T-helper 2 cell treated with Interferon-gamma antibody and Interleukin-4, amounts not matched to agents 5 μg/mL and 100 μg/mL, for 36 hours (primary cell): Measurements from ENCODE around the gene CACNA2D1.
"Not testable (repeated sequence)": the region's sequence is repeated elsewhere in the genome, so short reads cannot be mapped to it uniquely, and the experiment has no call there.

Source experiments
- DNase-seq: peaks from one replicate; pipeline ENCODE4 v3.0.0; 2021; ENCODE audit warnings: low spot score
- H3K27ac Mint-ChIP-seq: one replicate; pipeline ENCODE4 v1.8.0; 2021; ENCODE audit warnings: mild to moderate bottlenecking, mixed read lengths
- H3K27me3 Mint-ChIP-seq: one replicate; pipeline ENCODE4 v1.8.0; 2021; ENCODE audit warnings: low read depth, mixed read lengths
- H3K36me3 Mint-ChIP-seq: one replicate; pipeline ENCODE4 v1.8.0; 2021; ENCODE audit warnings: low read depth, mixed read lengths
- H3K4me1 Mint-ChIP-seq: one replicate; pipeline ENCODE4 v1.8.0; 2021; ENCODE audit warnings: low read depth, mixed read lengths
- H3K4me3 Mint-ChIP-seq: one replicate; pipeline ENCODE4 v1.8.0; 2022; ENCODE audit warnings: mild to moderate bottlenecking, moderate library complexity, mixed read lengths
- H3K9me3 Mint-ChIP-seq: one replicate; pipeline ENCODE4 v1.8.0; 2021; ENCODE audit warnings: mixed read lengths

CACNA2D1 gene

DNA sequence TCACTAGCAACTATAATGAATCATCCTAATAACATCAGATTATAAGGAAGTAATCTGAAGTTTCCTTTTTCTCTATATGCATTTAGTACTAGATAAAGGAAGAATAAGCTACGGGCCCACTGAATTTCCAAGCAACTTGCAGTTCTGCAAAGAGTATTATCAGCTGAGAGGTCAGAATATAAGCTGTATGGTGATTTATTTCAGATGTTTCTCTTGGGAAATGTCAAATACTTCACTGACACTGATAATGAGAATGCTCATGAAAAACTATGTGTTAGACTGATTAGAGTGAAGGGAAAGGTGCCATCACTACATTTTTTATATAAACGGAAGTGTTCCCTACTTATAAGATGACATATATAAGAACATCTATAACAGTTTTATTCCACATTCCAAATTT lies 422.5 kb downstream of the CACNA2D1 start:
- H3K27me3 Mint-ChIP-seq = no peaks in the 10 kb centered on the region
- H3K4me1 Mint-ChIP-seq = no peaks in the 10 kb centered on the region
- no peak overlapping the region for H3K27ac Mint-ChIP-seq
- no peaks in the 10 kb centered on the region for H3K9me3 Mint-ChIP-seq
- no peak overlapping the region for H3K4me3 Mint-ChIP-seq
- DNase-seq = no peak
- no peaks in the 10 kb centered on the region for H3K36me3 Mint-ChIP-seq

DNA sequence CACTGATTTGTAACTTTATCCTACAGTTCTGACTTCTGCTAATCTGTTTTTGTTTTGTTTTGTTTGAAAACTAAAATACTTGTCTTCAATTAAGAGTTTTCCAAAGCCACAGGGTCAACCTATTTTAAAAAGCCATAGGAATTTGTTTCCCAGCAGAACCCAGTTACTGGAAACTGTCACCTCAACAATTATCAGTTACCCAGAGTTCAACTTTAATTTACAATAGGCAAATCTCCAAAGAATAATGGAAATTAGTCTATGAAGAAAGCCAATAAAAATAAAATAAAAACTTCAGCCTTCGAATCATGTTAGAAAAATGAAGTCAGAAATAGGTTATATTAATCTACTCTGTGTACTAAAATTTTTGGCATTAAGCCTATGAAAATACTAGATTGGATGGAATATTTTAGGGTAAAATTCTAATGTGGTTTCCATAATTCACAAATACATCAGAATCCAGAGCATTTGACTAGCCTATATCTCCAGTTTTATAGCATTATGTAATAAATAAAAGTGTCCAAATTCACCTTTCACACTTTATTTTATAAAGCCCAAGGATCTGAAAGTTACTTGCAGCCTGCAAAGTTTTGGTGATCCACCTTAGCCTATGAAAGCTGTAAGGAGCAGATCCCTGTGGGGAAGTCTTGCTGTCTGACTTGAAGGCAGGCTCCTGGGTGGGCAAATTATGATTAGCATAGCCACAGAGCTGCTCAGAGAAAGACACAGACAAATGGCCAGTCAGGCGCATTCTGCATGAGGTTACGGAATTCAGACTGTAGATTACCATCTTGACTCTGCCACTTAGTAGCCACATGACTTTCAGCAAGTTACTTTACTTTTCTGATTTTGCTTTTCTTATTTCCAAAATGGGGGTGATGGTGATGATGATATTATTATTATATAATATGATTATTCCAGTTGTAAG lies 423.8 kb downstream of the CACNA2D1 start:
- no peaks in the 10 kb centered on the region for H3K4me1 Mint-ChIP-seq
- DNase-seq = no peak
- no peak overlapping the region for H3K27ac Mint-ChIP-seq
- H3K27me3 Mint-ChIP-seq = no peaks in the 10 kb centered on the region
- H3K36me3 Mint-ChIP-seq = no peaks in the 10 kb centered on the region
- H3K4me3 Mint-ChIP-seq = no peak overlapping the region
- no peaks in the 10 kb centered on the region for H3K9me3 Mint-ChIP-seq

DNA sequence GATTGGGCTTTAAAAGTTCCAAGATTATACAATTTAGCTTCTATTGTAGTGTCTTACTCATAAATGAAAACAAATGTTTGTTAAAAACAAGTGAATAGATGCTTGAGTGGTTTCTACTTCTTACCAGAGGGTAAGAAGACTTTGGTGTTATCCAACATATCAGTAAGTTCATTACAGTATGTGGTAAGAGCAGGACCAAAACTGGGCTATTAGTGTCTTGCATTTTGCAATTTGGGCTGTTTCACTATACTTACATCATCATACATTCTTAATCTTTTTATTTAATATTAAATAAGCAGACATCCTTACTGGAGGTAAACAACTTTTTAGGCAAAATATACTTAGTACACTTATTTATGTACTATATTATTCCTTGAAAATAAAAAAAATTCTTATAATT lies 425.4 kb downstream of the CACNA2D1 start:
- Mint-ChIP-seq H3K4me1 (no peaks in the 10 kb centered on the region), H3K4me3 (no peak overlapping the region), H3K9me3 (no peaks in the 10 kb centered on the region), H3K27me3 (no peaks in the 10 kb centered on the region), H3K27ac (no peak overlapping the region), H3K36me3 (no peaks in the 10 kb centered on the region)
- DNase-seq = no peak

DNA sequence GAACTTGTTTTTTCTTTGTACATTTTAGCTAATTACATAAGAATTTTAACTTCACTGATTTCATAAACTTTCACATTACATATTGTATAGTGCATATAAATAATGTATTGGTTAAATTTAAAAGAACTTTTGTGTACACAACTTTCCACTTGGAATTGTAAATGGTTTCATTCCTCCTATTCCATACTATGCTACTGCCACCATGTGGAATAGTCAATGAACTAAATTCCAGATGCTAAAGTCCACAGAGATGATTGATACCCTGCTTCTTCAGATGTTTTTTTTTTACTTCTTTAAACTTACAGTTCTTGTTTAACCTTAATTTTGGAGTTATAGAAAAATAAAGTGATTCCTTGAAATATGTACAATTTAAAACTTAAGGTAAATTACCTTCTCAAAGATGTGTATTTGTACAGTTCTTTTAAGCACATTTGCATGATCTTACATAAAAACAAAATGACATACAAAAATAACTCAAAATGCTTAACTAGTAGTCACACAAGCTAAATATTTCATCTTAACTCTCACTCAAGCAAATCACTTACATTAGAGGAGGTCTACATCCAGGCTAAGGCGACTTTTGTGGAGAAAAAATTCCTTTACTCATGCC lies 426.1 kb downstream of the CACNA2D1 start:
- Mint-ChIP-seq H3K4me3 (no peak overlapping the region), H3K27me3 (no peaks in the 10 kb centered on the region), H3K27ac (no peak overlapping the region), H3K4me1 (no peaks in the 10 kb centered on the region), H3K9me3 (no peaks in the 10 kb centered on the region), H3K36me3 (no peaks in the 10 kb centered on the region)
- DNase-seq = no peak

GRCh38 chr7:82015751-82016150 lies 427.8 kb downstream of the CACNA2D1 start:
- Mint-ChIP-seq H3K9me3 (no peaks in the 10 kb centered on the region), H3K27me3 (no peaks in the 10 kb centered on the region), H3K4me3 (no peak overlapping the region), H3K4me1 (no peaks in the 10 kb centered on the region), H3K36me3 (no peaks in the 10 kb centered on the region), H3K27ac (no peak overlapping the region)
- no peak for DNase-seq

GRCh38 chr7:82014574-82014973 lies 429.0 kb downstream of the CACNA2D1 start:
- H3K9me3 Mint-ChIP-seq, H3K27me3 Mint-ChIP-seq, H3K27ac Mint-ChIP-seq, DNase-seq, H3K36me3 Mint-ChIP-seq, H3K4me3 Mint-ChIP-seq, H3K4me1 Mint-ChIP-seq: not testable (repeated sequence)

DNA sequence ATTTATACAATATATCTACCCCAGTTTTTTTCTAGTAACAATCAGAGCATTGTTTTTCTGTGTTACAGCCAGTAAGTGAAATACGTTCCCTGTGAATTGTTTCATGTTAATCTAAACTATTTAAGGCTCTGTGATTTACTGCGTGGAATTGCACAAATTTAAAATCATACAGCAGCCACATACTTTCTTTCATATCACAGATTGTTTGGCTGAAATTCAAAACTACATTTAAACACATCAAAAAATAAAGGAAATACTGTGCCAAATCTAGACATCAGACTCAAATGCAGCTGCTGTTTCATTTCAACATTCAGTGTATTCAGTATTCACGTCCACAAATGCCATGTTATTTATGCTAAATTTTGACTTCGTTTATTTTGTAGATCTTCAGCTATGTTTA lies 431.1 kb downstream of the CACNA2D1 start:
- Mint-ChIP-seq H3K27me3 (no peaks in the 10 kb centered on the region), H3K4me1 (no peaks in the 10 kb centered on the region), H3K36me3 (no peaks in the 10 kb centered on the region), H3K27ac (no peak overlapping the region), H3K4me3 (no peak overlapping the region), H3K9me3 (no peaks in the 10 kb centered on the region)
- DNase-seq = no peak

DNA sequence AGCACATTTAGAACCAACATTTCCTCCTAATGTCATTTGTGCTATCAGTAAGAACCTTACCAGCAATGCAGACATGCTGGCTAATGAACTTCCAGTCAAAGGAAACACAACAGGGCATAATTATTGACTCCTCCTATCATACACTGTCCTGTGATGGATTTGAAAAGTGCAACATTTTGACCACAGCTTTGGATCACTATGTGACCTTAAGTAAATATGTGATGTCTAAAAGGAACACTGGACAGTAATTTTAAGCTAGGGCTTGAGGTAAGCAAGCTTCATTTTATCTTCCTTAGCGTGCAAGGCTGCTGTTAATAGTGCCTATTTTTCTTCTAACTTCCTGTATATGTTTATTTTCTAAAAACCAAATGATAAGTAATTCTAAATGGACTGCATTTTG lies 433.2 kb downstream of the CACNA2D1 start:
- H3K36me3 Mint-ChIP-seq = no peaks in the 10 kb centered on the region

GRCh38 chr7:82007315-82007714 lies 436.3 kb downstream of the CACNA2D1 start:
- Mint-ChIP-seq H3K4me1 (no peaks in the 10 kb centered on the region), H3K36me3 (no peaks in the 10 kb centered on the region), H3K4me3 (no peak overlapping the region), H3K27ac (no peak overlapping the region), H3K27me3 (no peaks in the 10 kb centered on the region), H3K9me3 (no peaks in the 10 kb centered on the region)
- DNase-seq = no peak

More for the DNA sequence above, 433.2 kb downstream of the CACNA2D1 start:
- H3K27me3 Mint-ChIP-seq = no peaks in the 10 kb centered on the region
- H3K4me1 Mint-ChIP-seq = no peaks in the 10 kb centered on the region
- H3K9me3 Mint-ChIP-seq = no peaks in the 10 kb centered on the region
- H3K27ac Mint-ChIP-seq = no peak overlapping the region
- no peak for DNase-seq
- H3K4me3 Mint-ChIP-seq = no peak overlapping the region

- Mint-ChIP-seq H3K4me3 (no peak overlapping the region), H3K36me3 (no peaks in the 10 kb centered on the region), H3K4me1 (no peaks in the 10 kb centered on the region), H3K27ac (no peak overlapping the region), H3K9me3 (no peaks in the 10 kb centered on the region), H3K27me3 (no peaks in the 10 kb centered on the region)
- no peak for DNase-seq
Measured at GRCh38 chr7:82005056-82005455, 438.5 kb downstream of the CACNA2D1 start.

GRCh38 chr7:81993186-81993585 lies 450.4 kb downstream of the CACNA2D1 start:
- H3K27me3 Mint-ChIP-seq = no peaks in the 10 kb centered on the region
- H3K27ac Mint-ChIP-seq = no peak overlapping the region
- H3K36me3 Mint-ChIP-seq = no peaks in the 10 kb centered on the region
- H3K4me3 Mint-ChIP-seq = no peak overlapping the region
- no peak for DNase-seq
- H3K4me1 Mint-ChIP-seq = no peaks in the 10 kb centered on the region
- H3K9me3 Mint-ChIP-seq = no peaks in the 10 kb centered on the region

- H3K27me3 Mint-ChIP-seq = no peaks in the 10 kb centered on the region
- no peaks in the 10 kb centered on the region for H3K36me3 Mint-ChIP-seq
- no peak overlapping the region for H3K4me3 Mint-ChIP-seq
- H3K4me1 Mint-ChIP-seq = no peaks in the 10 kb centered on the region
- DNase-seq = no peak
- H3K27ac Mint-ChIP-seq = no peak overlapping the region
- H3K9me3 Mint-ChIP-seq = no peaks in the 10 kb centered on the region
Measured at GRCh38 chr7:81990395-81990794, 453.2 kb downstream of the CACNA2D1 start.

- H3K36me3 Mint-ChIP-seq = no peaks in the 10 kb centered on the region
- no peak overlapping the region for H3K27ac Mint-ChIP-seq
Measured at GRCh38 chr7:81986723-81987470, 456.7 kb downstream of the CACNA2D1 start.

GRCh38 chr7:81983406-81983805 lies 460.2 kb downstream of the CACNA2D1 start:
- no peaks in the 10 kb centered on the region for H3K27me3 Mint-ChIP-seq
- no peak for DNase-seq
- no peaks in the 10 kb centered on the region for H3K9me3 Mint-ChIP-seq
- no peaks in the 10 kb centered on the region for H3K36me3 Mint-ChIP-seq
- H3K4me1 Mint-ChIP-seq = no peaks in the 10 kb centered on the region
- H3K4me3 Mint-ChIP-seq = no peak overlapping the region
- no peak overlapping the region for H3K27ac Mint-ChIP-seq

More at GRCh38 chr7:81986723-81987470, 456.7 kb downstream of the CACNA2D1 start:
- DNase-seq = no peak
- H3K4me3 Mint-ChIP-seq = no peak overlapping the region
- no peaks in the 10 kb centered on the region for H3K4me1 Mint-ChIP-seq
- H3K27me3 Mint-ChIP-seq = no peaks in the 10 kb centered on the region
- H3K9me3 Mint-ChIP-seq = no peaks in the 10 kb centered on the region
